GM19099 (cell line): Measurements from ENCODE around the gene MAST4.

Source experiments
- POLR2A ChIP-seq: IDR thresholded peaks from 3 replicates; pipeline ENCODE4 v1.6.1; 2011; ENCODE audit warnings: low read depth; ENCODE audit not compliant: insufficient read length; ENCODE audit errors: extremely low read depth

MAST4 gene

GRCh38 chr5:66959653-66960052 lies 363.5 kb downstream of the MAST4 start:
- no peak for TF ChIP-seq POLR2A

GRCh38 chr5:66960369-66961137 lies 364.4 kb downstream of the MAST4 start:
- TF ChIP-seq POLR2A, result no peak

DNA sequence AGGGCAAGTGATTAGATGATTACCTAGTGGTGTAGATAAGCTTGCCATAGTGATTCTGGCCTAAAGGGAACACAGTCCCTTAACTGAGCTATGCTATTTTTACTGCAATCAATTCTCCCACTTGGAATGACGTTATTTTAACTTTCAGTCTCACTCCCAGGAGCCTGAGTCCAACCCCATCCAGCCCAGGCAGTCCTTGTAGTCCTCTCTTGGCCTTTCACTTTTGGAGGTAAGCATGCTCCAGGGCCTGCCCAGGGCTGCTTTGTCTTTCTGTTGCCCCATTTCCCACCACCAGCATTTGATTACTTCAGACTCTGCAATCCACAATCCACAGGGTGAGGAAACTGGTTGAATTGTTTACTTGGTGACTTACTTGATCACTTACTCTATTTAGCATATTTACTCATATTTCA lies 367.4 kb downstream of the MAST4 start:
- no peak for TF ChIP-seq POLR2A

DNA sequence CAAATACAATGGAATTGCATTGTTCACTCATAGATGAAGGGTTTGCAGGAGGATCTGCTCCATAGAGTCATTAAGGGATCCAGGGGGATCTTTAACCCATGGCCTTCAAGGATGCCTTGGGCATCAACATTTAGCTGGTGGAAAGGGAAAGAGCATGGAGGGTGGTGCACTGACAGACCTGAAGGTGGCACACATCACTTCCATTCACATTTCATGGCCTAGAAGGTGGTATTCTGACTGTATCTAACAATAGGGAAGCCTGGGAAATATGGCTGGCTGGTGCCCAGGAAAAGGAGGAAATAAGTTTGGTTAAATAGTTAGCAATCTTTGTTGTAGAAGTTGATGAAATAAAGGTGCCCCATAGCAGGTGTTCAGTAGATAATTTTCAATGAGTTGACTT lies 370.2 kb downstream of the MAST4 start:
- TF ChIP-seq POLR2A, result no peak

DNA sequence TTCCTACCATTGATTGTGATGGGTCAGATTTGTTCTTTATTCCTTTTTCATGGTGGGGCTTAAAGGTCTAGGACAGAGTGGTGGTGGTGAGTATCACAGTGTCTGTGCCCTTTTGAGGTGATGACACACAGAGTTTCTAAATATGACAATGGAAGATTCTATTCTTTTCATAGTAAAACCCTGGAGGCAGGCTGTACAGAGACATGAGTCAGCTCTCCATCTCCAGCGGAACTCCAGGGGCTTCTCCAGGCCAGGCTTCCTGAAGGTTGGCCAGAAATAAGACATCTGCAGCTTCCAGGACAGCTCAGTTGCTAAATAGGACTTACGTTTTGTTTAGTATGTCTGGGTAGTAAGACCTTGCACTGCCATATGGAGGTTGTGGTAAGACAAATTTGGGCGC lies 370.9 kb downstream of the MAST4 start:
- TF ChIP-seq POLR2A, result no peak

GRCh38 chr5:66967826-66968262 lies 371.7 kb downstream of the MAST4 start:
- TF ChIP-seq POLR2A, result no peak

- TF ChIP-seq POLR2A, result no peak
These were observed 373.3 kb downstream of the MAST4 start for GRCh38 chr5:66969484-66969883.

GRCh38 chr5:66969963-66970362 lies 373.8 kb downstream of the MAST4 start:
- TF ChIP-seq POLR2A, result no peak

DNA sequence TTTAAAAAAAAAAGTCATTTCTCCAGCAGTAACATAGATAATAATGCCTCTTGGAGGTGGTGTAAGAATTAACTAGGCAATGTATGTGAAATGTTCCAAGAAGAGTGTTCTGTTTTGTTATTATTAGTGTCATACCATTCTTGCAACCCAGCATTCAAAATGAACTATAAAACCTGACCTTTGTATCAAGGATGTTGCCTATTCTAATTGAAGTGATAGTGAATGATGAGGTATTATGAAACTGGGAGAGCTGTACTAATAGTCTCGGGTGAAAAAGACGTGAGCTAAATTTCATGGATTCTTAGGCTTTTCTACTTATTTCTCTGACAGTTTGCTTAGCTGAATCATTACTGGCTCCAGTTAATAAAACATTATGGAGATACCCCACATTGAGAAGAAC lies 375.8 kb downstream of the MAST4 start:
- TF ChIP-seq POLR2A, result no peak

DNA sequence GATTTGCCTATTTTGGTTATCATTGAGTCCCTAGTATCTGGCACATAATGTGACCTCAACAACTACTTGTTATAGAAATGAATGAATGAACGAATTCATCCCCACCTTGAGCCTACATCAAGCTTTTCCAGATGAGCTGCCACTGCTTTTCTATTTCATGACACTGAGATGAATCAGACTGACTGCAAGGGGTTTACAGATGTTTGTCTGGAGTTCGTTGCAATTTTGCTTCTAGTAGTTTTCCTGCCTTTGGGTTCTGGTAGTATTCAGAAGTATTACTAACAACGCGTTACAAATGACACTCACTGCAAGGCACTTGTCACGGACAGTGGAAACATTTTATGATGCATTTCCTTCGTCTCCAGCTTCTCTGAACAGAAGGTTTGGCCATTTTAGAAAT lies 378.1 kb downstream of the MAST4 start:
- no peak for TF ChIP-seq POLR2A

- TF ChIP-seq POLR2A, result no peak
These were observed 379.9 kb downstream of the MAST4 start for GRCh38 chr5:66976108-66976507.

- TF ChIP-seq POLR2A, result no peak
These were observed 383.5 kb downstream of the MAST4 start for GRCh38 chr5:66979738-66980137.

GRCh38 chr5:66981266-66982055 lies 385.3 kb downstream of the MAST4 start:
- TF ChIP-seq POLR2A, result no peak

DNA sequence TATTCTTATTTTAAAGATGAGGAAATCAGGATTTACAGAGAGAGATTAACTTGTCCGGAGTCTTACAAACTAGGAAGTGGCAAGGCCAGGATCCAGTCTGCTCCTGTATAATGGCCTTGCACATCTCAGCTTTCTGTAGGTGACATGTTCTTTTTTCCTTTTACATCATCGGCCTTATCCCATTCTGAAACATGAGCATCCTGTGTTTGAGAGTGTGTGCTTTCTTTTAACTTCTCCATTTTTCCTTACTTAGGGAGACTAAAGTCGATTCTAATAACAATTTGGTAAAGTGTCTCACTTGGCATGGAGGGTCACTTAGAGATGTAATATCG lies 385.8 kb downstream of the MAST4 start:
- TF ChIP-seq POLR2A, result no peak

DNA sequence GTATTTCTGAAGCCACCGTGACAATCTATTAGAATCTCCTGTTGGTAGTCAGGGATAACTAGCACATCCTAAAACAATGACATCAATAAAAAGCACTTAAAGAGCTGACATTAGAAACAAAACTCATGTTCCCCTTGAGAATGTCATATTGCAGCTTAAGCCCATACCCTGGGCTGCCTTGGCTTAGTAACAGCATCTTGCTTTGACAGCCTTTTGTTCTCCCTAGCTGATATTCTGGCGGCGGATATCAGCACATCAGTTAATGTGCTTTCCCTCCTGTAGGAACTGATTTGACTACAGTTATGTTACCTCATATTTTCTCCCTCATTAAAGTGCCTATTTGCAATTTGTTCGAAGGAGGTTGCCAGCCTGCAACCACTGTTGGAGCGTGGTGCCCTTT lies 386.3 kb downstream of the MAST4 start:
- TF ChIP-seq POLR2A, result no peak

GRCh38 chr5:66985417-66985816 lies 389.2 kb downstream of the MAST4 start:
- TF ChIP-seq POLR2A, result no peak
